Liver (tissue), 3 donors: ENCODE measurements around the gene ZNF574.

ENCODE experiments used
- EGR1 ChIP-seq, 2 donors: IDR thresholded peaks; 2 replicates each; pipeline ENCODE4 v1.6.1; 2016 to 2018; ENCODE audit warnings: antibody characterized with exemption in 2 of 2, low read depth in 2 of 2
- FOXA1 ChIP-seq: IDR thresholded peaks from 2 replicates; pipeline ENCODE4 v1.6.1; 2016; ENCODE audit warnings: antibody characterized with exemption
- FOXA2 ChIP-seq: IDR thresholded peaks from 2 replicates; pipeline ENCODE4 v1.6.1; 2016; ENCODE audit warnings: antibody characterized with exemption
- GABPA ChIP-seq, 2 donors: IDR thresholded peaks in 1 of 2; conservative IDR thresholded peaks in 1 of 2; 2 replicates each; pipeline ENCODE4 v1.6.1; 2016; ENCODE audit warnings: antibody characterized with exemption in 2 of 2, mild to moderate bottlenecking in 1 of 2, moderate library complexity in 1 of 2
- JUND ChIP-seq, 2 donors: IDR thresholded peaks; 2 replicates each; pipeline ENCODE4 v1.6.1; 2016; ENCODE audit warnings: antibody characterized with exemption in 2 of 2
- RAD21 ChIP-seq, 2 donors: IDR thresholded peaks; 2 replicates each; pipeline ENCODE4 v1.6.1; 2016; ENCODE audit warnings: antibody characterized with exemption in 2 of 2, mild to moderate bottlenecking in 2 of 2
- SP1 ChIP-seq: IDR thresholded peaks from 2 replicates; pipeline ENCODE4 v1.6.1; 2018; ENCODE audit warnings: antibody characterized with exemption, mild to moderate bottlenecking
- TAF1 ChIP-seq: conservative IDR thresholded peaks from 2 replicates; pipeline ENCODE4 v1.6.1; 2016; ENCODE audit warnings: antibody characterized with exemption, mild to moderate bottlenecking
- YY1 ChIP-seq: IDR thresholded peaks from 2 replicates; pipeline ENCODE4 v1.6.1; 2016; ENCODE audit warnings: antibody characterized with exemption, mild to moderate bottlenecking
- TF ChIP-seq, protein P1 (sequence below): fragments of 150-350 bp; IDR thresholded peaks from 2 replicates; pipeline ENCODE4 v1.5.1; 2017; ENCODE audit warnings: improper control_type of control experiment, low read depth, low read length; ENCODE audit not compliant: missing input control
- TF ChIP-seq, protein P2 (sequence below): IDR thresholded peaks from 2 replicates; pipeline ENCODE4 v1.6.1; 2016; ENCODE audit warnings: antibody characterized with exemption, mild to moderate bottlenecking
- TF ChIP-seq, protein P3 (sequence below): IDR thresholded peaks from 2 replicates; pipeline ENCODE4 v1.6.1; 2016; ENCODE audit warnings: antibody characterized with exemption
- TF ChIP-seq, protein P4 (sequence below): IDR thresholded peaks from 2 replicates; pipeline ENCODE4 v1.6.1; 2016; ENCODE audit warnings: antibody characterized with exemption
- donor health status: healthy.
- donor health status: healthy.

DNA sequence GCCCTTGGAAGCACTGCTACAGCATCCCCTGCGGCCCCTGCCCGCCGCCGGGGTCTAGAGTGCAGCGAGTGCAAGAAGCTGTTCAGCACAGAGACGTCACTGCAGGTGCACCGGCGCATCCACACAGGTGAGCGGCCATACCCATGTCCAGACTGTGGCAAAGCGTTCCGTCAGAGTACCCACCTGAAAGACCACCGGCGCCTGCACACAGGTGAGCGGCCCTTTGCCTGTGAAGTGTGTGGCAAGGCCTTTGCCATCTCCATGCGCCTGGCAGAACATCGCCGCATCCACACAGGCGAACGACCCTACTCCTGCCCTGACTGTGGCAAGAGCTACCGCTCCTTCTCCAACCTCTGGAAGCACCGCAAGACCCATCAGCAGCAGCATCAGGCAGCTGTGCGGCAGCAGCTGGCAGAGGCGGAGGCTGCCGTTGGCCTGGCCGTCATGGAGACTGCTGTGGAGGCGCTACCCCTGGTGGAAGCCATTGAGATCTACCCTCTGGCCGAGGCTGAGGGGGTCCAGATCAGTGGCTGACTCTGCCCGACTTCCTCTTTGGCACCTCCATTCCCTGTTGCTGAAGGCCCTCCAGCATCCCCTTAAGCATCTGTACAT, 4.9 kb downstream of the ZNF574 start:
- TF ChIP-seq, protein P1, sequence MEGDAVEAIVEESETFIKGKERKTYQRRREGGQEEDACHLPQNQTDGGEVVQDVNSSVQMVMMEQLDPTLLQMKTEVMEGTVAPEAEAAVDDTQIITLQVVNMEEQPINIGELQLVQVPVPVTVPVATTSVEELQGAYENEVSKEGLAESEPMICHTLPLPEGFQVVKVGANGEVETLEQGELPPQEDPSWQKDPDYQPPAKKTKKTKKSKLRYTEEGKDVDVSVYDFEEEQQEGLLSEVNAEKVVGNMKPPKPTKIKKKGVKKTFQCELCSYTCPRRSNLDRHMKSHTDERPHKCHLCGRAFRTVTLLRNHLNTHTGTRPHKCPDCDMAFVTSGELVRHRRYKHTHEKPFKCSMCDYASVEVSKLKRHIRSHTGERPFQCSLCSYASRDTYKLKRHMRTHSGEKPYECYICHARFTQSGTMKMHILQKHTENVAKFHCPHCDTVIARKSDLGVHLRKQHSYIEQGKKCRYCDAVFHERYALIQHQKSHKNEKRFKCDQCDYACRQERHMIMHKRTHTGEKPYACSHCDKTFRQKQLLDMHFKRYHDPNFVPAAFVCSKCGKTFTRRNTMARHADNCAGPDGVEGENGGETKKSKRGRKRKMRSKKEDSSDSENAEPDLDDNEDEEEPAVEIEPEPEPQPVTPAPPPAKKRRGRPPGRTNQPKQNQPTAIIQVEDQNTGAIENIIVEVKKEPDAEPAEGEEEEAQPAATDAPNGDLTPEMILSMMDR, result no peak
- TF ChIP-seq GABPA (IDR thresholded peaks at IDR 0.05 in 1 of 2, conservative IDR thresholded peaks at IDR 0.05 in 1 of 2) (no peak), RAD21 (IDR thresholded peaks at IDR 0.05) (no peak), YY1 (no peak), JUND (IDR thresholded peaks at IDR 0.05) (no peak), SP1 (no peak), TAF1 (no peak), EGR1 (IDR thresholded peaks at IDR 0.05; ENCODE audit: low read depth in 2 of 2) (no peak), FOXA1 (no peak), FOXA2 (no peak)
- TF ChIP-seq, protein P2, sequence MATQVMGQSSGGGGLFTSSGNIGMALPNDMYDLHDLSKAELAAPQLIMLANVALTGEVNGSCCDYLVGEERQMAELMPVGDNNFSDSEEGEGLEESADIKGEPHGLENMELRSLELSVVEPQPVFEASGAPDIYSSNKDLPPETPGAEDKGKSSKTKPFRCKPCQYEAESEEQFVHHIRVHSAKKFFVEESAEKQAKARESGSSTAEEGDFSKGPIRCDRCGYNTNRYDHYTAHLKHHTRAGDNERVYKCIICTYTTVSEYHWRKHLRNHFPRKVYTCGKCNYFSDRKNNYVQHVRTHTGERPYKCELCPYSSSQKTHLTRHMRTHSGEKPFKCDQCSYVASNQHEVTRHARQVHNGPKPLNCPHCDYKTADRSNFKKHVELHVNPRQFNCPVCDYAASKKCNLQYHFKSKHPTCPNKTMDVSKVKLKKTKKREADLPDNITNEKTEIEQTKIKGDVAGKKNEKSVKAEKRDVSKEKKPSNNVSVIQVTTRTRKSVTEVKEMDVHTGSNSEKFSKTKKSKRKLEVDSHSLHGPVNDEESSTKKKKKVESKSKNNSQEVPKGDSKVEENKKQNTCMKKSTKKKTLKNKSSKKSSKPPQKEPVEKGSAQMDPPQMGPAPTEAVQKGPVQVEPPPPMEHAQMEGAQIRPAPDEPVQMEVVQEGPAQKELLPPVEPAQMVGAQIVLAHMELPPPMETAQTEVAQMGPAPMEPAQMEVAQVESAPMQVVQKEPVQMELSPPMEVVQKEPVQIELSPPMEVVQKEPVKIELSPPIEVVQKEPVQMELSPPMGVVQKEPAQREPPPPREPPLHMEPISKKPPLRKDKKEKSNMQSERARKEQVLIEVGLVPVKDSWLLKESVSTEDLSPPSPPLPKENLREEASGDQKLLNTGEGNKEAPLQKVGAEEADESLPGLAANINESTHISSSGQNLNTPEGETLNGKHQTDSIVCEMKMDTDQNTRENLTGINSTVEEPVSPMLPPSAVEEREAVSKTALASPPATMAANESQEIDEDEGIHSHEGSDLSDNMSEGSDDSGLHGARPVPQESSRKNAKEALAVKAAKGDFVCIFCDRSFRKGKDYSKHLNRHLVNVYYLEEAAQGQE, result no peak
- TF ChIP-seq, protein P3, sequence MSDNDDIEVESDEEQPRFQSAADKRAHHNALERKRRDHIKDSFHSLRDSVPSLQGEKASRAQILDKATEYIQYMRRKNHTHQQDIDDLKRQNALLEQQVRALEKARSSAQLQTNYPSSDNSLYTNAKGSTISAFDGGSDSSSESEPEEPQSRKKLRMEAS, result no peak
- TF ChIP-seq, protein P4, sequence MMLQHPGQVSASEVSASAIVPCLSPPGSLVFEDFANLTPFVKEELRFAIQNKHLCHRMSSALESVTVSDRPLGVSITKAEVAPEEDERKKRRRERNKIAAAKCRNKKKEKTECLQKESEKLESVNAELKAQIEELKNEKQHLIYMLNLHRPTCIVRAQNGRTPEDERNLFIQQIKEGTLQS, result no peak
